ENCODE data around the gene ST3GAL3.
"Not testable (repeated sequence)": the region's sequence is repeated elsewhere in the genome, so short reads cannot be mapped to it uniquely, and the experiment has no call there.

The ST3GAL3 gene

GRCh38 chr1:43703836-43704235 is 3.5 kb upstream of the ST3GAL3 start:
- DNase-seq = no peak

GRCh38 chr1:43704838-43705237 is 2.5 kb upstream of the ST3GAL3 start:
- no peak for DNase-seq

- DNase-seq = no peak
Measured at GRCh38 chr1:43705334-43705733, 2.0 kb upstream of the ST3GAL3 start.

- no peak for DNase-seq
Measured at GRCh38 chr1:43705982-43706597, 1.2 kb upstream of the ST3GAL3 start.

GRCh38 chr1:43706598-43707189 is 642 bp upstream of the ST3GAL3 start:
- no peak for DNase-seq

- DNase-seq = peak; percentile 10
Measured at GRCh38 chr1:43708002-43708410, 670 bp downstream of the ST3GAL3 start.

GRCh38 chr1:43711049-43711448 is 3.7 kb downstream of the ST3GAL3 start:
- no peak for DNase-seq

- no peak for DNase-seq
Measured at GRCh38 chr1:43711524-43712386, 4.4 kb downstream of the ST3GAL3 start.

- DNase-seq = no peak
Measured at GRCh38 chr1:43716559-43717281, 9.4 kb downstream of the ST3GAL3 start.

- no peak for DNase-seq
Measured at GRCh38 chr1:43719063-43719462, 11.7 kb downstream of the ST3GAL3 start.

- not testable (repeated sequence) for DNase-seq
Measured at GRCh38 chr1:43719670-43720419, 12.5 kb downstream of the ST3GAL3 start.

- no peak for DNase-seq
Measured at GRCh38 chr1:43722810-43723209, 15.5 kb downstream of the ST3GAL3 start.

- DNase-seq = no peak
Measured at GRCh38 chr1:43729816-43730463, 22.6 kb downstream of the ST3GAL3 start.

- DNase-seq = no peak
Measured at GRCh38 chr1:43731867-43732531, 24.7 kb downstream of the ST3GAL3 start.

GRCh38 chr1:43736819-43737218 is 29.5 kb downstream of the ST3GAL3 start:
- DNase-seq = no peak

GRCh38 chr1:43742026-43742425 is 34.7 kb downstream of the ST3GAL3 start:
- DNase-seq = no peak

- DNase-seq = no peak
Measured at GRCh38 chr1:43743206-43743605, 35.9 kb downstream of the ST3GAL3 start.

GRCh38 chr1:43747736-43748135 is 40.4 kb downstream of the ST3GAL3 start:
- no peak for DNase-seq

GRCh38 chr1:43750083-43750482 is 42.7 kb downstream of the ST3GAL3 start:
- no peak for DNase-seq

GRCh38 chr1:43753422-43753821 is 46.1 kb downstream of the ST3GAL3 start:
- DNase-seq = no peak

- DNase-seq = no peak
Measured at GRCh38 chr1:43754892-43755291, 47.6 kb downstream of the ST3GAL3 start.
